Natural killer cell treated with Interleukin-12 subunit alpha and Interleukin-12 subunit beta and Interleukin-15 and Interleukin-18, amount 100 ng/mL, for 72 hours (primary cell): Measurements from ENCODE around the gene CALN1. TPM values are rescaled to one million over a fixed set of nuclear protein-coding genes. Genes with fewer than 3 reads are reported as not detected.

Experiments used
- ATAC-seq, 2 donors: fragments of 150-1000 bp; cut with Tn5 transposase in 1 of 2; sonication (Bioruptor Pico), chemical (Tn5 transposase) in 1 of 2; 2 replicates each; pipeline ENCODE4 v1.10.0; 2021
- DNase-seq: peaks from one replicate; pipeline ENCODE4 v3.0.0; 2022; ENCODE audit warnings: low spot score
- H3K27ac Mint-ChIP-seq, 2 donors: 1 replicate in 1 of 2; 2 replicates in 1 of 2; pipeline ENCODE4 v1.8.0; 2022; ENCODE audit warnings: mixed read lengths in 2 of 2, mild to moderate bottlenecking in 1 of 2, moderate library complexity in 1 of 2
- H3K27me3 Mint-ChIP-seq, 2 donors: 1 replicate in 1 of 2; 2 replicates in 1 of 2; pipeline ENCODE4 v1.8.0; 2022; ENCODE audit warnings: mixed read lengths in 2 of 2
- H3K36me3 Mint-ChIP-seq: one replicate; pipeline ENCODE4 v1.8.0; 2022; ENCODE audit warnings: mixed read lengths
- H3K4me1 Mint-ChIP-seq, 2 donors: 1 replicate in 1 of 2; 2 replicates in 1 of 2; pipeline ENCODE4 v1.8.0; 2022; ENCODE audit warnings: low read depth in 2 of 2, mixed read lengths in 2 of 2, mild to moderate bottlenecking in 1 of 2
- H3K4me3 Mint-ChIP-seq: one replicate; pipeline ENCODE4 v1.8.0; 2022; ENCODE audit warnings: mixed read lengths
- H3K9me3 Mint-ChIP-seq: 2 replicates; pipeline ENCODE4 v1.8.0; 2022; ENCODE audit warnings: mixed read lengths
- total RNA-seq, 2 donors: library from RNA; stranded (reverse); gene quantifications; one replicate each; pipeline ENCODE4 v1.2.3, GENCODE V29; 2022

Gene CALN1
- total RNA-seq, 2 donors from 2014 or later = not detected

GRCh38 chr7:71867626-71868025, 544.5 kb downstream of the CALN1 start:
- H3K27ac Mint-ChIP-seq = no peak overlapping the region
- no peak overlapping the region for H3K4me3 Mint-ChIP-seq
- no peaks in the 10 kb centered on the region for H3K9me3 Mint-ChIP-seq
- H3K27me3 Mint-ChIP-seq = no peaks in the 10 kb centered on the region
- H3K36me3 Mint-ChIP-seq = peaks cover 5% of the 10 kb centered on the region
- H3K4me1 Mint-ChIP-seq = no peaks in the 10 kb centered on the region
- DNase-seq (no peak), ATAC-seq (no peak)

GRCh38 chr7:71865172-71865571, 547.0 kb downstream of the CALN1 start:
- Mint-ChIP-seq H3K4me1 (no peaks in the 10 kb centered on the region), H3K36me3 (no peaks in the 10 kb centered on the region), H3K27me3 (no peaks in the 10 kb centered on the region), H3K4me3 (no peak overlapping the region), H3K27ac (no peak overlapping the region), H3K9me3 (peaks cover 3% of the 10 kb centered on the region)
- ATAC-seq (no peak), DNase-seq (no peak)

GRCh38 chr7:71864130-71864529, 548.0 kb downstream of the CALN1 start:
- H3K9me3 Mint-ChIP-seq = peaks cover 3% of the 10 kb centered on the region
- no peak for DNase-seq
- H3K27ac Mint-ChIP-seq = no peak overlapping the region
- H3K36me3 Mint-ChIP-seq = no peaks in the 10 kb centered on the region
- H3K4me3 Mint-ChIP-seq = no peak overlapping the region
- H3K4me1 Mint-ChIP-seq = no peaks in the 10 kb centered on the region
- no peaks in the 10 kb centered on the region for H3K27me3 Mint-ChIP-seq
- no peak for ATAC-seq

GRCh38 chr7:71860572-71860971, 551.6 kb downstream of the CALN1 start:
- Mint-ChIP-seq H3K9me3 (peaks cover 3% of the 10 kb centered on the region), H3K36me3 (no peaks in the 10 kb centered on the region), H3K27me3 (no peaks in the 10 kb centered on the region), H3K27ac (no peak overlapping the region), H3K4me3 (no peak overlapping the region), H3K4me1 (no peaks in the 10 kb centered on the region)
- ATAC-seq = no peak
- no peak for DNase-seq

GRCh38 chr7:71857338-71857737, 554.8 kb downstream of the CALN1 start:
- no peak overlapping the region for H3K27ac Mint-ChIP-seq
- peaks cover 3% of the 10 kb centered on the region for H3K9me3 Mint-ChIP-seq
- H3K27me3 Mint-ChIP-seq = no peaks in the 10 kb centered on the region
- H3K36me3 Mint-ChIP-seq = no peaks in the 10 kb centered on the region
- no peak for DNase-seq
- no peak overlapping the region for H3K4me3 Mint-ChIP-seq
- H3K4me1 Mint-ChIP-seq = no peaks in the 10 kb centered on the region
- ATAC-seq = no peak

GRCh38 chr7:71854546-71855397, 557.4 kb downstream of the CALN1 start:
- DNase-seq = no peak
- Mint-ChIP-seq H3K4me1 (no peaks in the 10 kb centered on the region), H3K27me3 (no peaks in the 10 kb centered on the region), H3K27ac (no peak overlapping the region), H3K4me3 (no peak overlapping the region), H3K36me3 (no peaks in the 10 kb centered on the region), H3K9me3 (no peaks in the 10 kb centered on the region)
- ATAC-seq = no peak

- ATAC-seq (no peak), DNase-seq (no peak)
- Mint-ChIP-seq H3K4me1 (no peaks in the 10 kb centered on the region), H3K27me3 (no peaks in the 10 kb centered on the region), H3K9me3 (peaks cover 6% of the 10 kb centered on the region), H3K36me3 (no peaks in the 10 kb centered on the region), H3K4me3 (no peak overlapping the region), H3K27ac (no peak overlapping the region)
These were observed 560.2 kb downstream of the CALN1 start for GRCh38 chr7:71851776-71852498.

GRCh38 chr7:71846160-71846559, 566.0 kb downstream of the CALN1 start:
- no peak overlapping the region for H3K4me3 Mint-ChIP-seq
- ATAC-seq (no peak), DNase-seq (no peak)
- no peaks in the 10 kb centered on the region for H3K4me1 Mint-ChIP-seq
- H3K9me3 Mint-ChIP-seq = peaks cover 9% of the 10 kb centered on the region
- H3K27me3 Mint-ChIP-seq = no peaks in the 10 kb centered on the region
- no peaks in the 10 kb centered on the region for H3K36me3 Mint-ChIP-seq
- H3K27ac Mint-ChIP-seq = no peak overlapping the region

- Mint-ChIP-seq H3K36me3 (no peaks in the 10 kb centered on the region), H3K9me3 (peaks cover 7% of the 10 kb centered on the region), H3K4me1 (no peaks in the 10 kb centered on the region), H3K27ac (no peak overlapping the region), H3K4me3 (no peak overlapping the region), H3K27me3 (no peaks in the 10 kb centered on the region)
- ATAC-seq (no peak), DNase-seq (no peak)
These were observed 568.5 kb downstream of the CALN1 start for GRCh38 chr7:71843676-71844075.

- DNase-seq = no peak
- H3K4me1 Mint-ChIP-seq = no peaks in the 10 kb centered on the region
- no peak for ATAC-seq
- H3K36me3 Mint-ChIP-seq = no peaks in the 10 kb centered on the region
- H3K27ac Mint-ChIP-seq = no peak overlapping the region
- H3K9me3 Mint-ChIP-seq = peaks cover 7% of the 10 kb centered on the region
- H3K4me3 Mint-ChIP-seq = no peak overlapping the region
- H3K27me3 Mint-ChIP-seq = no peaks in the 10 kb centered on the region
These were observed 569.4 kb downstream of the CALN1 start for GRCh38 chr7:71842786-71843185.

GRCh38 chr7:71842381-71842780, 569.8 kb downstream of the CALN1 start:
- no peak for DNase-seq
- no peak overlapping the region for H3K27ac Mint-ChIP-seq
- peaks cover 4% of the 10 kb centered on the region for H3K9me3 Mint-ChIP-seq
- no peak for ATAC-seq
- no peaks in the 10 kb centered on the region for H3K4me1 Mint-ChIP-seq
- no peak overlapping the region for H3K4me3 Mint-ChIP-seq
- H3K27me3 Mint-ChIP-seq = no peaks in the 10 kb centered on the region
- H3K36me3 Mint-ChIP-seq = no peaks in the 10 kb centered on the region

- no peak for DNase-seq
- peaks cover 3% of the 10 kb centered on the region for H3K9me3 Mint-ChIP-seq
- no peaks in the 10 kb centered on the region for H3K27me3 Mint-ChIP-seq
- no peak overlapping the region for H3K27ac Mint-ChIP-seq
- ATAC-seq = no peak
- H3K4me3 Mint-ChIP-seq = no peak overlapping the region
- H3K36me3 Mint-ChIP-seq = no peaks in the 10 kb centered on the region
- no peaks in the 10 kb centered on the region for H3K4me1 Mint-ChIP-seq
These were observed 577.1 kb downstream of the CALN1 start for GRCh38 chr7:71835056-71835455.

GRCh38 chr7:71829515-71829914, 582.6 kb downstream of the CALN1 start:
- Mint-ChIP-seq H3K36me3 (no peaks in the 10 kb centered on the region), H3K9me3 (peaks cover 3% of the 10 kb centered on the region), H3K4me1 (no peaks in the 10 kb centered on the region), H3K4me3 (no peak overlapping the region), H3K27ac (no peak overlapping the region), H3K27me3 (no peaks in the 10 kb centered on the region)
- DNase-seq = no peak
- peak in 1 of 2 donors; percentile 43 for ATAC-seq

- Mint-ChIP-seq H3K9me3 (peaks cover 3% of the 10 kb centered on the region), H3K4me1 (no peaks in the 10 kb centered on the region), H3K4me3 (no peak overlapping the region), H3K36me3 (no peaks in the 10 kb centered on the region), H3K27me3 (no peaks in the 10 kb centered on the region), H3K27ac (no peak overlapping the region)
- ATAC-seq (no peak), DNase-seq (no peak)
These were observed 583.8 kb downstream of the CALN1 start for GRCh38 chr7:71828361-71828760.
